CD4-positive, alpha-beta T cell (primary cell): ENCODE results near the gene JARID2. TPM values are rescaled to one million over a fixed set of nuclear protein-coding genes. Genes with fewer than 3 reads are reported as not detected.

Experiments used
- ATAC-seq: fragments of 200-7000 bp; cut with Tn5 transposase; one replicate; pipeline ENCODE4 v1.10.0; 2022; ENCODE audit warnings: mild to moderate bottlenecking; ENCODE audit not compliant: poor library complexity
- CTCF ChIA-PET: fragments of 350-600 bp; sonication (Branson Sonifier 250); formaldehyde crosslinking; loops from one replicate; lab custom pipeline; 2021; ENCODE audit warnings: antibody characterized with exemption, inconsistent platforms; lab: Charles Lee
- POLR2A ChIA-PET: fragments of 350-600 bp; sonication (Branson Sonifier 250); formaldehyde crosslinking; loops from one replicate; lab custom pipeline; 2021; ENCODE audit warnings: antibody characterized with exemption, inconsistent platforms; lab: Charles Lee
- DNase-seq, 14 experiments: peaks; one replicate each; pipeline ENCODE4 v3.0.0-alpha.2; 2013 to 2020; ENCODE audit warnings: mixed read lengths in 2 of 14
- H3K27ac ChIP-seq, 2 donors: one replicate each; pipeline versions ENCODE4 v1.5.1 to v1.7.0; 2013; ENCODE audit warnings: low read length in 2 of 2, low read depth in 1 of 2, mild to moderate bottlenecking in 1 of 2
- H3K27me3 ChIP-seq, 2 experiments: 1 replicate in 1 of 2; 2 replicates in 1 of 2; pipeline versions ENCODE4 v1.6.1 to v1.7.0; 2013; ENCODE audit warnings: low read length in 2 of 2, control low read depth in 1 of 2, mild to moderate bottlenecking in 1 of 2, moderate library complexity in 1 of 2; ENCODE audit not compliant: insufficient read depth in 2 of 2, control insufficient read depth in 1 of 2
- H3K36me3 ChIP-seq: one replicate; pipeline ENCODE4 v1.6.1; 2013; ENCODE audit warnings: low read length, control low read depth; ENCODE audit not compliant: insufficient read depth
- H3K4me1 ChIP-seq: one replicate; pipeline ENCODE4 v1.6.1; 2013; ENCODE audit warnings: low read length, control low read depth; ENCODE audit not compliant: insufficient read depth
- H3K4me3 ChIP-seq: one replicate; pipeline ENCODE4 v1.5.1; 2013; ENCODE audit warnings: mild to moderate bottlenecking, low read length, moderate library complexity
- H3K9me3 ChIP-seq, 2 experiments: 1 replicate in 1 of 2; 2 replicates in 1 of 2; pipeline versions ENCODE4 v1.6.1 to v1.7.0; 2013; ENCODE audit warnings: low read length in 2 of 2, mild to moderate bottlenecking in 2 of 2, control low read depth in 1 of 2, moderate library complexity in 1 of 2; ENCODE audit not compliant: control insufficient read depth in 1 of 2, insufficient read depth in 1 of 2
- H3K27ac Mint-ChIP-seq: one replicate; pipeline ENCODE4 v1.8.0; 2020; ENCODE audit warnings: mixed read lengths
- H3K27me3 Mint-ChIP-seq: one replicate; pipeline ENCODE4 v1.8.0; 2021; ENCODE audit warnings: mixed read lengths
- H3K36me3 Mint-ChIP-seq: one replicate; pipeline ENCODE4 v1.8.0; 2021; ENCODE audit warnings: low read depth, mixed read lengths
- H3K4me1 Mint-ChIP-seq: one replicate; pipeline ENCODE4 v1.8.0; 2021; ENCODE audit warnings: low read depth, mixed read lengths
- H3K4me3 Mint-ChIP-seq: one replicate; pipeline ENCODE4 v1.8.0; 2020; ENCODE audit warnings: mild to moderate bottlenecking, mixed read lengths
- H3K9me3 Mint-ChIP-seq: one replicate; pipeline ENCODE4 v1.8.0; 2020; ENCODE audit warnings: mixed read lengths
- intact Hi-C, 2 experiments: fragments of 100-400 bp; cut with DNase I in 1 of 2; cut with micrococcal nuclease in 1 of 2; formaldehyde crosslinking; loops; one replicate each; pipeline versions ENCODE4 v1.15.1 to v1.9.0; 2023 to 2025; cut with DNase I, micrococcal nuclease
- total RNA-seq, 174 experiments: library from RNA in 2 of 174; stranded (reverse) in 2 of 174; gene quantifications; one replicate each; pipeline ENCODE4 v1.2.3 and lab custom pipeline; 2021 to 2026
- TF ChIP-seq, protein P1 (sequence below): fragments of 200-600 bp; IDR thresholded peaks from one replicate; pipeline ENCODE4 v1.8.0; 2022; ENCODE audit warnings: antibody characterized with exemption, mild to moderate bottlenecking

The JARID2 gene
- total RNA-seq, 2 experiments from 2014 or later: 32.0 to 33.0 TPM

DNA sequence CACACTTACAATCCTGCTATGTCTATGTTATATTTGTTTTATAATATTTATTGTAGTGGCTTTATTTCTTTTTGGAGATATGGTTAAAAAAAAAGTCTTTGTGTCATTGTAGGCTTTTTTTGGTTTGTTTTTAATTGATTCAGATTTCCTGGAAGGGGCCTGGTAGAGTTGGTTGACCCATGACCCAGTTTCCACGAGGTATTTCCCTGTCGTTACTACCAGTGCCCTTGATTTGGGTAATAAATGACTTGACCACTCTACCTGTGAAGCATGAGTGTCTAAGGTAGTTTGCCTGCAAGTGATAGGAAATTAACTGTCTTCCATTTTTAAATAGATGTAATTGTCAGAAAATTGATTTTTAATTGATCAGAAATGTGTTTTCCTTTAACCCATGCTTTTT is 121.0 kb downstream of the JARID2 start:
- Mint-ChIP-seq H3K4me1 (peaks cover 15% of the 10 kb centered on the region), H3K27ac (no peak overlapping the region), H3K27me3 (no peaks in the 10 kb centered on the region), H3K4me3 (no peak overlapping the region), H3K9me3 (no peaks in the 10 kb centered on the region), H3K36me3 (peaks cover 10% of the 10 kb centered on the region)
- DNase-seq (no peak), ATAC-seq (no peak)
- intact Hi-C loops: loop anchor here in 1 of 2 experiments (5.0 kb wide), 1 partner anchor 1255 kb away; no protein-coding TSS in a partner anchor
- TF ChIP-seq, protein P1, sequence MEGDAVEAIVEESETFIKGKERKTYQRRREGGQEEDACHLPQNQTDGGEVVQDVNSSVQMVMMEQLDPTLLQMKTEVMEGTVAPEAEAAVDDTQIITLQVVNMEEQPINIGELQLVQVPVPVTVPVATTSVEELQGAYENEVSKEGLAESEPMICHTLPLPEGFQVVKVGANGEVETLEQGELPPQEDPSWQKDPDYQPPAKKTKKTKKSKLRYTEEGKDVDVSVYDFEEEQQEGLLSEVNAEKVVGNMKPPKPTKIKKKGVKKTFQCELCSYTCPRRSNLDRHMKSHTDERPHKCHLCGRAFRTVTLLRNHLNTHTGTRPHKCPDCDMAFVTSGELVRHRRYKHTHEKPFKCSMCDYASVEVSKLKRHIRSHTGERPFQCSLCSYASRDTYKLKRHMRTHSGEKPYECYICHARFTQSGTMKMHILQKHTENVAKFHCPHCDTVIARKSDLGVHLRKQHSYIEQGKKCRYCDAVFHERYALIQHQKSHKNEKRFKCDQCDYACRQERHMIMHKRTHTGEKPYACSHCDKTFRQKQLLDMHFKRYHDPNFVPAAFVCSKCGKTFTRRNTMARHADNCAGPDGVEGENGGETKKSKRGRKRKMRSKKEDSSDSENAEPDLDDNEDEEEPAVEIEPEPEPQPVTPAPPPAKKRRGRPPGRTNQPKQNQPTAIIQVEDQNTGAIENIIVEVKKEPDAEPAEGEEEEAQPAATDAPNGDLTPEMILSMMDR: no peak
- H3K4me1 ChIP-seq: peaks cover 23% of the 10 kb centered on the region
- no peaks in the 10 kb centered on the region for H3K27me3 ChIP-seq
- POLR2A ChIA-PET: no interaction called here
- CTCF ChIA-PET: no interaction called here
- no peaks in the 10 kb centered on the region for H3K9me3 ChIP-seq
- peaks cover 3% of the 10 kb centered on the region for H3K36me3 ChIP-seq
- no peak overlapping the region for H3K4me3 ChIP-seq
- no peak overlapping the region for H3K27ac ChIP-seq

DNA sequence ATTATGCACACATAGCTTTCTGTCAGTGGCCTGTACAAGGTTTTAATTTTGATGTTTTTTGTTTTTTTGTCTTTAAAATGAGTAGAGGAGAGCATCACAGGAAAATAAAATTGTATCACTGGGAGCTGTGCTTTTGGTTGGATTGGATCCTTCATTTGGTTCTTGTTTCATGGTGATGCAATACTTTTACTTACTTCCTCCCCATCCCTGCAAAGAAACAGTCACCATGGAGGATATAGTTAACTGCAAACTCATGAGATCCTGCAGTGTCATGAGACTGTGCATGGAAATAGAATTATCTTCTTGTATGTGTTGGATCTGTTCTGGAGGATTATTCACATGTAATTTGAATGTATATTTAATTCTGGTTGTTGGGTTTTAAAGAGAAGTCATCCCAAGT is 122.3 kb downstream of the JARID2 start:
- Histone ChIP-seq H3K36me3 (peaks cover 3% of the 10 kb centered on the region), H3K27me3 (no peaks in the 10 kb centered on the region), H3K9me3 (no peaks in the 10 kb centered on the region), H3K4me1 (peaks cover 22% of the 10 kb centered on the region), H3K4me3 (no peak overlapping the region), H3K27ac (no peak overlapping the region)
- CTCF ChIA-PET: no interaction called here
- Mint-ChIP-seq H3K27me3 (no peaks in the 10 kb centered on the region), H3K27ac (peak overlapping the region; percentile 10), H3K4me1 (peaks cover 18% of the 10 kb centered on the region), H3K36me3 (peaks cover 10% of the 10 kb centered on the region), H3K4me3 (no peak overlapping the region), H3K9me3 (no peaks in the 10 kb centered on the region)
- DNase-seq (peak in 2 of 14 experiments; percentile 23 to 37), ATAC-seq (no peak)
- POLR2A ChIA-PET: no interaction called here
- TF ChIP-seq, protein P1: no peak
- intact Hi-C loops: loop anchor here in 1 of 2 experiments (5.0 kb wide), 1 partner anchor 1256 kb away; no protein-coding TSS in a partner anchor

DNA sequence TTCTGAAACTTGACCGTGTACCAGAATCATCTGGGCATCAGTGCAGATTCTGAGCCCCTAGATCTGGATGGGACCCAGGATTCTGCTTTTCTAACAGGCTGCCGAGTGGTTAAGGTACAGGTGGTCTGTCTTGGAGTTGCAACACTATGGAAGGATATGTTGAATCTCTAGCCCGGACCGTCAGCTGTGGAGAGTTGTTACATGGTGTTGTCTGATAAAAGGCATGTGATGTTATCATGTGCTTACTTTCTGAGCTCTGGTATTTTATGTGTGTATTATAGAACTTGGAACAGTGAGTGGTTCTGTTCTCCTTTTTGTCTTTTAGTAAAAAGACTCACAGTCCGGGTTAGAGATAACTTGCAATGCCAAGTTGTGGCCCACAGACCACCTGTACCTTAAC is 123.0 kb downstream of the JARID2 start:
- Histone ChIP-seq H3K36me3 (peaks cover 6% of the 10 kb centered on the region), H3K4me3 (no peak overlapping the region), H3K9me3 (no peaks in the 10 kb centered on the region), H3K27me3 (no peaks in the 10 kb centered on the region), H3K27ac (no peak overlapping the region), H3K4me1 (peaks cover 19% of the 10 kb centered on the region)
- TF ChIP-seq, protein P1: no peak
- Mint-ChIP-seq H3K4me3 (no peak overlapping the region), H3K27ac (no peak overlapping the region), H3K9me3 (no peaks in the 10 kb centered on the region), H3K36me3 (peaks cover 10% of the 10 kb centered on the region), H3K27me3 (no peaks in the 10 kb centered on the region), H3K4me1 (peaks cover 18% of the 10 kb centered on the region)
- POLR2A ChIA-PET: no interaction called here
- ATAC-seq: no peak
- DNase-seq: no peak
- intact Hi-C loops: loop anchor here in 1 of 2 experiments (5.0 kb wide), 1 partner anchor 1257 kb away; no protein-coding TSS in a partner anchor
- CTCF ChIA-PET: no interaction called here
